Karpas-422 (cell line): Measurements from ENCODE around the gene MAPK9. TPM values are rescaled to one million over a fixed set of nuclear protein-coding genes. Genes with fewer than 3 reads are reported as not detected.
A peak's percentile ranks its signal among the peaks of the same experiment; 100 is the strongest.

Source experiments
- DNase-seq: peaks from one replicate; pipeline ENCODE4 v3.0.0-alpha.2; 2015
- H2AFZ ChIP-seq: fragments of 200-600 bp; sonication (generic); 2 replicates; pipeline ENCODE4 v1.6.1; 2014; ENCODE audit warnings: antibody characterized with exemption, low read length, mixed read lengths
- H3K27ac ChIP-seq: fragments of 200-600 bp; sonication (generic); 2 replicates; pipeline ENCODE4 v1.5.1; 2014; ENCODE audit warnings: mild to moderate bottlenecking, low read length, moderate library complexity
- H3K27me3 ChIP-seq: fragments of 200-600 bp; sonication (generic); 2 replicates; pipeline ENCODE4 v1.6.1; 2014; ENCODE audit warnings: low read length, mixed read lengths
- H3K36me3 ChIP-seq: fragments of 200-600 bp; sonication (generic); 2 replicates; pipeline ENCODE4 v1.6.1; 2014; ENCODE audit warnings: low read length, mixed read lengths; ENCODE audit not compliant: insufficient read depth
- H3K4me1 ChIP-seq: fragments of 200-600 bp; sonication (generic); 2 replicates; pipeline ENCODE4 v1.6.1; 2014; ENCODE audit warnings: mild to moderate bottlenecking, low read length, mixed read lengths
- H3K4me2 ChIP-seq: fragments of 200-600 bp; sonication (generic); 2 replicates; pipeline ENCODE4 v1.6.1; 2014; ENCODE audit warnings: low read length, low read depth, mild to moderate bottlenecking; ENCODE audit not compliant: poor library complexity, severe bottlenecking
- H3K4me3 ChIP-seq: fragments of 200-600 bp; sonication (generic); 2 replicates; pipeline ENCODE4 v1.5.1; 2014; ENCODE audit warnings: mild to moderate bottlenecking, antibody characterized with exemption, low read length, mixed read lengths
- H3K79me2 ChIP-seq: fragments of 200-600 bp; sonication (generic); 2 replicates; pipeline ENCODE4 v1.6.1; 2014; ENCODE audit warnings: mild to moderate bottlenecking, low read length, mixed read lengths
- H3K9ac ChIP-seq: fragments of 200-600 bp; sonication (generic); 2 replicates; pipeline ENCODE4 v1.6.0; 2014; ENCODE audit warnings: low read length
- H3K9me2 ChIP-seq: fragments of 200-600 bp; sonication (generic), shearing (Covaris generic); replicated peaks from 2 replicates; pipeline ENCODE4 v1.6.0; 2014; ENCODE audit warnings: mild to moderate bottlenecking, low read length, moderate library complexity; ENCODE audit not compliant: insufficient read depth
- H3K9me3 ChIP-seq: fragments of 300-700, 200-600 bp; sonication (generic); 2 replicates; pipeline ENCODE4 v1.6.1; 2014; ENCODE audit warnings: low read length, mixed read lengths
- H4K20me1 ChIP-seq: fragments of 200-600 bp; sonication (generic); 2 replicates; pipeline ENCODE4 v1.6.1; 2014; ENCODE audit warnings: mild to moderate bottlenecking, antibody characterized with exemption, low read length, low read depth; ENCODE audit not compliant: insufficient read depth
- total RNA-seq: library from RNA; depleted of rRNA; stranded (reverse); fragments of >200 nt; shearing (Covaris generic); gene quantifications from 2 replicates; pipeline ENCODE4 v1.2.3, GENCODE V29; 2014; ENCODE audit warnings: low replicate concordance

MAPK9 gene
- total RNA-seq, 1 experiment from 2014 or later = 33.0 TPM

GRCh38 chr5:180329606-180330269, 37.9 kb upstream of the MAPK9 start:
- Histone ChIP-seq H3K79me2 (no peaks in the 10 kb centered on the region), H3K36me3 (no peaks in the 10 kb centered on the region), H2AFZ (no peak overlapping the region), H4K20me1 (no peaks in the 10 kb centered on the region), H3K27me3 (no peaks in the 10 kb centered on the region), H3K9me2 (no peaks in the 10 kb centered on the region), H3K27ac (no peak overlapping the region), H3K4me1 (no peaks in the 10 kb centered on the region), H3K9ac (no peak overlapping the region), H3K4me3 (no peak overlapping the region), H3K4me2 (no peak overlapping the region), H3K9me3 (no peaks in the 10 kb centered on the region)
- no peak for DNase-seq

- Histone ChIP-seq H3K4me2 (no peak overlapping the region), H2AFZ (no peak overlapping the region), H3K27ac (no peak overlapping the region), H3K9ac (no peak overlapping the region), H3K4me1 (no peaks in the 10 kb centered on the region), H3K4me3 (no peak overlapping the region), H3K79me2 (no peaks in the 10 kb centered on the region), H3K9me3 (no peaks in the 10 kb centered on the region), H4K20me1 (no peaks in the 10 kb centered on the region), H3K9me2 (no peaks in the 10 kb centered on the region), H3K27me3 (no peaks in the 10 kb centered on the region), H3K36me3 (no peaks in the 10 kb centered on the region)
- DNase-seq = no peak
Measured at GRCh38 chr5:180329138-180329435, 37.2 kb upstream of the MAPK9 start.

- no peaks in the 10 kb centered on the region for H3K27me3 ChIP-seq
- no peak overlapping the region for H2AFZ ChIP-seq
- no peaks in the 10 kb centered on the region for H3K9me2 ChIP-seq
- no peaks in the 10 kb centered on the region; the same call in 1 of the 2 replicates for H4K20me1 ChIP-seq
- no peaks in the 10 kb centered on the region for H3K4me1 ChIP-seq
- H3K4me3 ChIP-seq = no peak overlapping the region
- peak; percentile 94 for DNase-seq
- no peaks in the 10 kb centered on the region for H3K36me3 ChIP-seq
- H3K9ac ChIP-seq = no peak overlapping the region
- H3K9me3 ChIP-seq = no peaks in the 10 kb centered on the region
- no peaks in the 10 kb centered on the region for H3K79me2 ChIP-seq
- H3K4me2 ChIP-seq = no peak overlapping the region
- H3K27ac ChIP-seq = no peak overlapping the region
Measured at GRCh38 chr5:180328296-180329137, 36.6 kb upstream of the MAPK9 start.

GRCh38 chr5:180326989-180327565, 35.2 kb upstream of the MAPK9 start:
- H3K4me2 ChIP-seq = no peak overlapping the region
- DNase-seq = no peak
- H3K27ac ChIP-seq = no peak overlapping the region
- no peaks in the 10 kb centered on the region for H3K36me3 ChIP-seq
- no peaks in the 10 kb centered on the region for H3K27me3 ChIP-seq
- H3K79me2 ChIP-seq = no peaks in the 10 kb centered on the region
- H4K20me1 ChIP-seq = no peaks in the 10 kb centered on the region; the same call in 1 of the 2 replicates
- no peaks in the 10 kb centered on the region for H3K9me2 ChIP-seq
- H3K4me3 ChIP-seq = no peak overlapping the region
- H2AFZ ChIP-seq = no peak overlapping the region
- H3K4me1 ChIP-seq = no peaks in the 10 kb centered on the region
- no peaks in the 10 kb centered on the region for H3K9me3 ChIP-seq
- H3K9ac ChIP-seq = no peak overlapping the region

GRCh38 chr5:180324601-180324950, 32.7 kb upstream of the MAPK9 start:
- DNase-seq = no peak
- Histone ChIP-seq H3K36me3 (no peaks in the 10 kb centered on the region), H3K27me3 (no peaks in the 10 kb centered on the region), H3K27ac (no peak overlapping the region), H3K79me2 (no peaks in the 10 kb centered on the region), H3K9me3 (no peaks in the 10 kb centered on the region), H3K9me2 (no peaks in the 10 kb centered on the region), H4K20me1 (no peaks in the 10 kb centered on the region; the same call in 1 of the 2 replicates), H2AFZ (no peak overlapping the region), H3K9ac (no peak overlapping the region), H3K4me1 (no peaks in the 10 kb centered on the region), H3K4me3 (no peak overlapping the region), H3K4me2 (no peak overlapping the region)

- Histone ChIP-seq H2AFZ (no peak overlapping the region), H3K4me2 (no peak overlapping the region), H3K4me1 (no peaks in the 10 kb centered on the region), H3K4me3 (no peak overlapping the region), H4K20me1 (no peaks in the 10 kb centered on the region; the same call in 1 of the 2 replicates), H3K9ac (no peak overlapping the region), H3K27ac (no peak overlapping the region), H3K27me3 (no peaks in the 10 kb centered on the region), H3K9me2 (no peaks in the 10 kb centered on the region), H3K36me3 (no peaks in the 10 kb centered on the region), H3K9me3 (no peaks in the 10 kb centered on the region), H3K79me2 (no peaks in the 10 kb centered on the region)
- no peak for DNase-seq
Measured at GRCh38 chr5:180323941-180324600, 32.2 kb upstream of the MAPK9 start.

- H4K20me1 ChIP-seq = no peaks in the 10 kb centered on the region; the same call in 1 of the 2 replicates
- no peak overlapping the region for H3K27ac ChIP-seq
- H3K9me3 ChIP-seq = no peaks in the 10 kb centered on the region
- no peaks in the 10 kb centered on the region for H3K4me1 ChIP-seq
- H3K79me2 ChIP-seq = no peaks in the 10 kb centered on the region
- no peak overlapping the region for H3K4me2 ChIP-seq
- no peaks in the 10 kb centered on the region for H3K9me2 ChIP-seq
- no peak overlapping the region for H3K9ac ChIP-seq
- H3K36me3 ChIP-seq = no peaks in the 10 kb centered on the region
- DNase-seq = no peak
- H2AFZ ChIP-seq = no peak overlapping the region
- H3K4me3 ChIP-seq = no peak overlapping the region
- H3K27me3 ChIP-seq = no peaks in the 10 kb centered on the region
Measured at GRCh38 chr5:180323160-180323559, 31.3 kb upstream of the MAPK9 start.

- no peak overlapping the region for H3K4me3 ChIP-seq
- no peaks in the 10 kb centered on the region for H4K20me1 ChIP-seq
- H3K36me3 ChIP-seq = no peaks in the 10 kb centered on the region
- no peaks in the 10 kb centered on the region for H3K79me2 ChIP-seq
- H3K9me3 ChIP-seq = no peaks in the 10 kb centered on the region
- no peak for DNase-seq
- H3K4me2 ChIP-seq = no peak overlapping the region
- no peak overlapping the region for H3K9ac ChIP-seq
- no peaks in the 10 kb centered on the region for H3K9me2 ChIP-seq
- H3K4me1 ChIP-seq = no peaks in the 10 kb centered on the region
- no peaks in the 10 kb centered on the region for H3K27me3 ChIP-seq
- H3K27ac ChIP-seq = no peak overlapping the region
- H2AFZ ChIP-seq = no peak overlapping the region
Measured at GRCh38 chr5:180318456-180319089, 26.7 kb upstream of the MAPK9 start.
